ENCODE results near the gene SLC10A6.

- TF ChIP-seq POU2F2 (IDR thresholded peaks at IDR 0.05; ENCODE audit: low read depth, low read length) (no peak), POLR2A (IDR thresholded peaks at IDR 0.05; ENCODE audit: low read depth, low read length) (no peak), POLR2AphosphoS5 (IDR thresholded peaks at IDR 0.05; ENCODE audit: low read depth, low read length) (no peak), TAF1 (IDR thresholded peaks at IDR 0.05; ENCODE audit: low read depth, low read length) (no peak), PAX5 (IDR thresholded peaks at IDR 0.05; ENCODE audit: insufficient read depth, low read length, severe bottlenecking) (no peak), SPI1 (IDR thresholded peaks at IDR 0.05; ENCODE audit: low read depth, low read length) (no peak)
Observed at GRCh38 chr4:86891762-86892635, 42.8 kb upstream of the SLC10A6 start, which contains the start of gene C4orf36.
